GM18511 (cell line): ENCODE data around the gene OR2T12.
"Not testable (repeated sequence)": the region's sequence is repeated elsewhere in the genome, so short reads cannot be mapped to it uniquely, and the experiment has no call there.

Experiments
- ATAC-seq: cut with Tn5 transposase; IDR thresholded peaks from one replicate; pipeline ENCODE4 v1.9.1; 2021; ENCODE audit warnings: mild to moderate bottlenecking, moderate library complexity; ENCODE audit not compliant: unreplicated experiment

OR2T12 gene

GRCh38 chr1:248303324-248303723 is at the start of gene OR2T12:
OR2T12 (minus strand) TSS chr1:248303424; CDS start chr1:248295578, 7,846 bp downstream.
- no peak for ATAC-seq

- ATAC-seq = no peak
Observed at GRCh38 chr1:248348475-248348874, 45.3 kb upstream of the OR2T12 start, which contains the start of gene OR14C36. OR14C36 (plus strand) TSS chr1:248348775; CDS start chr1:248348775, 0 bp downstream.

- ATAC-seq = no peak
Observed at GRCh38 chr1:248343451-248343850, 40.2 kb upstream of the OR2T12 start.

GRCh38 chr1:248324468-248324867 is 21.2 kb upstream of the OR2T12 start, which contains the start of gene OR2M7:
OR2M7 (minus strand) TSS chr1:248324568; CDS start chr1:248324568, 0 bp downstream.
- no peak for ATAC-seq

- ATAC-seq = no peak
Observed at GRCh38 chr1:248316796-248317195, 13.6 kb upstream of the OR2T12 start.

- ATAC-seq = not testable (repeated sequence)
Observed at GRCh38 chr1:248306740-248307139, 3.5 kb upstream of the OR2T12 start.

- ATAC-seq = no peak
Observed at GRCh38 chr1:248306103-248306502, 2.9 kb upstream of the OR2T12 start.

GRCh38 chr1:248305672-248306071 is 2.4 kb upstream of the OR2T12 start:
- ATAC-seq = not testable (repeated sequence)

- no peak for ATAC-seq
Observed at GRCh38 chr1:248288391-248288790, 14.8 kb downstream of the OR2T12 start.

GRCh38 chr1:248277876-248278275 is 25.3 kb downstream of the OR2T12 start, which contains the start of gene OR2T33:
OR2T33 (minus strand) TSS chr1:248277976; CDS start chr1:248273814, 4,162 bp downstream.
- ATAC-seq = no peak

- not testable (repeated sequence) for ATAC-seq
Observed at GRCh38 chr1:248273225-248273624, 30.0 kb downstream of the OR2T12 start.

- no peak for ATAC-seq
Observed at GRCh38 chr1:248268178-248268577, 35.0 kb downstream of the OR2T12 start.

GRCh38 chr1:248259309-248259708 is 43.9 kb downstream of the OR2T12 start:
- not testable (repeated sequence) for ATAC-seq

GRCh38 chr1:248243204-248243603 is 60.0 kb downstream of the OR2T12 start:
- ATAC-seq = peak; percentile 93
